Activated T-helper 2 cell treated with anti-CD3 and anti-CD28 coated beads, Interferon-gamma antibody, Interleukin-2, Interleukin-4, amounts not matched to agents 10 μg/mL and 5 μg/mL and 100 μg/mL, durations not matched to agents 14 hours and 24 hours and 36 hours (primary cell): Measurements from ENCODE around the gene TLCD3B. TPM values are rescaled to one million over a fixed set of nuclear protein-coding genes. Genes with fewer than 3 reads are reported as not detected.

ENCODE experiments used
- DNase-seq: peaks from one replicate; pipeline ENCODE4 v3.0.0; 2021; ENCODE audit warnings: low spot score
- H3K27ac Mint-ChIP-seq: one replicate; pipeline ENCODE4 v1.8.0; 2021; ENCODE audit warnings: mixed read lengths
- H3K27me3 Mint-ChIP-seq: one replicate; pipeline ENCODE4 v1.8.0; 2021; ENCODE audit warnings: low read depth, mixed read lengths
- H3K36me3 Mint-ChIP-seq: one replicate; pipeline ENCODE4 v1.8.0; 2021; ENCODE audit warnings: low read depth, mixed read lengths
- H3K4me1 Mint-ChIP-seq: one replicate; pipeline ENCODE4 v1.8.0; 2021; ENCODE audit warnings: low read depth, mixed read lengths
- H3K4me3 Mint-ChIP-seq: one replicate; pipeline ENCODE4 v1.8.0; 2021; ENCODE audit warnings: low read depth, mild to moderate bottlenecking, moderate library complexity, mixed read lengths
- H3K9me3 Mint-ChIP-seq: one replicate; pipeline ENCODE4 v1.8.0; 2021; ENCODE audit warnings: mixed read lengths
- intact Hi-C: fragments of 100-400 bp; cut with micrococcal nuclease; formaldehyde crosslinking; loops from one replicate; pipeline ENCODE4 v1.15.1; 2023
- total RNA-seq: library from RNA; stranded (reverse); gene quantifications from 2 replicates; pipeline ENCODE4 v1.2.3, GENCODE V29; 2022

Gene TLCD3B
- total RNA-seq, 1 donor from 2014 or later: 2.6 TPM

DNA sequence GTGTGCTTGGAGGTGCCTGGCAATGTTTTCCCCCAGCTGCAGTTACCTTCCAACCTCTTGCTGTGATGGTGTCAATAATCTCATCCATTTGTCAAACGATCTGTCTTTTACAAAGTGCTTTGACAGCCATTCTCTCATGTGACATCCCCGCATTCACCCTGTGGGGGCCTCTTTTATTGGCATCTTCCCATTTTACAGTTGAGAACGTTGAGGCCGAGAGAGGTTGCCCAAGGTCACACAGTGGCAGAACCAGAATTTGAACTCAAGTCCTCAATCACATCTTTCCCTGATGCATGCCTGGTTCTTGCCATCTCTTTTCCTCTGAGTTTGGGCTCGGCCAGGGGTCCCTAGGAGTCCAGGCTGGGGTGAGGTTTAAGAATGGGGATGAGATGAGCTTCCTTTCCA lies 55.9 kb downstream of the TLCD3B start:
- Mint-ChIP-seq H3K4me3 (peak overlapping the region; percentile 93), H3K4me1 (peaks cover 32% of the 10 kb centered on the region), H3K36me3 (peaks cover 47% of the 10 kb centered on the region), H3K9me3 (peaks cover 5% of the 10 kb centered on the region), H3K27me3 (no peaks in the 10 kb centered on the region), H3K27ac (peak overlapping the region; percentile 73)
- intact Hi-C loops: no loop called here
- DNase-seq: no peak

Other genes starting within 250 kb of the TLCD3B start
- 132 and 136 TPM in 2 replicates for gene KIF22, start 240.5 kb downstream of the TLCD3B start, total RNA-seq
- 387 and 388 TPM in 2 replicates for gene MAZ, start 224.7 kb downstream of the TLCD3B start, total RNA-seq
- gene PRRT2, start 219.1 kb downstream of the TLCD3B start, total RNA-seq: 1.8 and 2.0 TPM in 2 replicates
- gene PAGR1, start 215.1 kb downstream of the TLCD3B start, total RNA-seq: 27.6 and 29.5 TPM in 2 replicates
- 130 and 135 TPM in 2 replicates for gene MVP, start 210.8 kb downstream of the TLCD3B start, total RNA-seq
- gene CDIPT, start 168.0 kb downstream of the TLCD3B start, total RNA-seq: 64.2 and 66.6 TPM in 2 replicates
- gene SEZ6L2, start 131.7 kb downstream of the TLCD3B start, total RNA-seq: 0.11 and 0.55 TPM in 2 replicates
- 2.1 and 2.2 TPM in 2 replicates for gene ASPHD1, start 130.8 kb downstream of the TLCD3B start, total RNA-seq
- gene KCTD13, start 105.0 kb downstream of the TLCD3B start, total RNA-seq: 39.7 and 47.5 TPM in 2 replicates
- 52.1 and 59.0 TPM in 2 replicates for gene TMEM219, start 69.2 kb downstream of the TLCD3B start, total RNA-seq
- 36.0 and 36.5 TPM in 2 replicates for gene TAOK2, start 57.4 kb downstream of the TLCD3B start, total RNA-seq
- 40.3 and 40.7 TPM in 2 replicates for gene HIRIP3, start 35.7 kb downstream of the TLCD3B start, total RNA-seq
- gene INO80E, start 35.0 kb downstream of the TLCD3B start, total RNA-seq: 112 and 119 TPM in 2 replicates
- gene DOC2A, start 20.2 kb downstream of the TLCD3B start, total RNA-seq: 0.87 and 1.2 TPM in 2 replicates
- not detected in 2 replicates for gene C16orf92, start 8.1 kb downstream of the TLCD3B start, total RNA-seq
- 2,017 and 2,037 TPM in 2 replicates for gene ALDOA, start 34.5 kb upstream of the TLCD3B start, total RNA-seq
- 143 and 144 TPM in 2 replicates for gene PPP4C, start 44.7 kb upstream of the TLCD3B start, total RNA-seq
- gene TBX6, start 60.7 kb upstream of the TLCD3B start, total RNA-seq: 2.7 and 2.9 TPM in 2 replicates
- 14.0 and 14.2 TPM in 2 replicates for gene YPEL3, start 64.9 kb upstream of the TLCD3B start, total RNA-seq
- 6.4 and 7.7 TPM in 2 replicates for gene GDPD3, start 82.3 kb upstream of the TLCD3B start, total RNA-seq
- gene MAPK3, start 91.9 kb upstream of the TLCD3B start, total RNA-seq: 61.9 and 63.9 TPM in 2 replicates
- 843 and 845 TPM in 2 replicates for gene CORO1A, start 152.3 kb upstream of the TLCD3B start, total RNA-seq
- 225 and 245 TPM in 2 replicates for gene BOLA2B, start 162.4 kb upstream of the TLCD3B start, total RNA-seq
- 58.4 and 65.3 TPM in 2 replicates for gene SLX1A, start 162.6 kb upstream of the TLCD3B start, total RNA-seq
- 13.6 and 19.1 TPM in 2 replicates for gene SULT1A3, start 168.0 kb upstream of the TLCD3B start, total RNA-seq
- 14.9 and 16.8 TPM in 2 replicates for gene NPIPB13, start 217.2 kb upstream of the TLCD3B start, total RNA-seq